Omental fat pad (tissue), 4 donors: Measurements from ENCODE around the gene BMPR1B. TPM values are rescaled to one million over a fixed set of nuclear protein-coding genes. Genes with fewer than 3 reads are reported as not detected.

Experiments
- ATAC-seq: fragments of 150-250 bp; one replicate; pipeline ENCODE4 v1.9.1; 2016; ENCODE audit warnings: mild to moderate bottlenecking, moderate library complexity; ENCODE audit not compliant: low FRiP score
- DNase-seq: peaks from one replicate; pipeline ENCODE4 v3.0.0-alpha.2; 2019; ENCODE audit warnings: low spot score
- total RNA-seq, 4 donors: library from RNA; depleted of rRNA; stranded (reverse); fragments of >200 nt; gene quantifications; one replicate each; pipeline ENCODE4 v1.1.0, GENCODE V29; 2016
- TF ChIP-seq, protein P1 (sequence below), 3 donors: fragments of 450-650 bp; IDR thresholded peaks; one replicate each; pipeline ENCODE4 v1.5.1; 2016 to 2017; ENCODE audit warnings: antibody characterized with exemption in 3 of 3, mild to moderate bottlenecking in 3 of 3, moderate library complexity in 2 of 3

Gene BMPR1B
- total RNA-seq, 4 donors from 2014 or later, result 0.19 to 1.9 (median 1.3) TPM

DNA sequence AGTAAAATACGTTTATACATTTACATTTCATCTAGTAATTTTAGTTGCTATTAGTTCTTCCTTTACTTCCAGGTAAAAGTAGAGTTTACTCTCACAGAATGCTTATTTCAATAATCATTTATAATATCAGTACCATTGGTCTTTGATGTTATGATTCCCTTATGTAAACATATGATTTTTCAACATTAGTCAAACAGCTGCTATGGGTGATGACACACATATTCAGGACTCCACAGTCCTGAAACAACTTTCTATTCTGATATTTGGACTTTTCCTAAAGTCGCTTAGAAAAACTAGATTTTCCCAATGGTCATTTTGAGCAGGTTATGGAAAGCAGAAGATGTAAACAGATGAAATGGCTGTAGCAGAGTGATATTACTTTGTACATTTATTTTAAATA is 421.2 kb downstream of the BMPR1B start:
- DNase-seq (no peak), ATAC-seq (no peak)
- TF ChIP-seq, protein P1, sequence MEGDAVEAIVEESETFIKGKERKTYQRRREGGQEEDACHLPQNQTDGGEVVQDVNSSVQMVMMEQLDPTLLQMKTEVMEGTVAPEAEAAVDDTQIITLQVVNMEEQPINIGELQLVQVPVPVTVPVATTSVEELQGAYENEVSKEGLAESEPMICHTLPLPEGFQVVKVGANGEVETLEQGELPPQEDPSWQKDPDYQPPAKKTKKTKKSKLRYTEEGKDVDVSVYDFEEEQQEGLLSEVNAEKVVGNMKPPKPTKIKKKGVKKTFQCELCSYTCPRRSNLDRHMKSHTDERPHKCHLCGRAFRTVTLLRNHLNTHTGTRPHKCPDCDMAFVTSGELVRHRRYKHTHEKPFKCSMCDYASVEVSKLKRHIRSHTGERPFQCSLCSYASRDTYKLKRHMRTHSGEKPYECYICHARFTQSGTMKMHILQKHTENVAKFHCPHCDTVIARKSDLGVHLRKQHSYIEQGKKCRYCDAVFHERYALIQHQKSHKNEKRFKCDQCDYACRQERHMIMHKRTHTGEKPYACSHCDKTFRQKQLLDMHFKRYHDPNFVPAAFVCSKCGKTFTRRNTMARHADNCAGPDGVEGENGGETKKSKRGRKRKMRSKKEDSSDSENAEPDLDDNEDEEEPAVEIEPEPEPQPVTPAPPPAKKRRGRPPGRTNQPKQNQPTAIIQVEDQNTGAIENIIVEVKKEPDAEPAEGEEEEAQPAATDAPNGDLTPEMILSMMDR (IDR thresholded peaks at IDR 0.05), result no peak

DNA sequence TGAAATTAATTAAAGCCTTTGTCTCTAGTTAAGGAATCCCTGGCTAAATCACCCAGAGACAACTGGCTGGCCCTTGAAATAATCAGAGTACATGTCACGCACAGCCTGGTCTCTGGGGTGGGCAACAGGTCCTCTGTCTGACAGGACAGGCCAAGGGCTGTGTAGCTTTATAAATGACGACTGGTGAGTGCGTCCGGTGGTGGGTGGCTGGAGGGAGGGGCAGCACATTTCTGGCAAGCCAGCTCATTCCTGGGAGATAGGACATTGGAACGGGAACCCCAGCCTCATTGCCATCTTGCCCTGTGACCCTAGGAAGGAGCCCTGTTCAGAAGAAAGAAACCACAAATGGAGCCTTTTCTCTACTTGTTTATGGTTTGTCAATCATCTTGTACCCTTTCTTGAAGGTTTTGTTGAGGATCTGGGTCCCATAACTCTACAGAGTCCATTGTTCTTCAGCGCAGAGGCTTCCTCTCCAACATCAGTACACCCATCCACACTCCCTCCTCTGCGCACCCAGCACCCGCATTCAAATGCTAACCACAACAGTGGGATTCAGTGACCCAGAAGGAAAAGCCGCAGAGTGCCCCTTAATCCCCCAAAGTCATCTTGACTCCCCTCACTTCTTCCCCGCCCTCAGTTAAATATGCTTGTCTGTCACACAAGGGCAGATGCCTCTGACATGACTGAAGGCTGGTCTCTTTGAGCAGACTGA is 422.9 kb downstream of the BMPR1B start:
- ATAC-seq, result no peak
- no peak for DNase-seq
- TF ChIP-seq, protein P1 (IDR thresholded peaks at IDR 0.05), result no peak

DNA sequence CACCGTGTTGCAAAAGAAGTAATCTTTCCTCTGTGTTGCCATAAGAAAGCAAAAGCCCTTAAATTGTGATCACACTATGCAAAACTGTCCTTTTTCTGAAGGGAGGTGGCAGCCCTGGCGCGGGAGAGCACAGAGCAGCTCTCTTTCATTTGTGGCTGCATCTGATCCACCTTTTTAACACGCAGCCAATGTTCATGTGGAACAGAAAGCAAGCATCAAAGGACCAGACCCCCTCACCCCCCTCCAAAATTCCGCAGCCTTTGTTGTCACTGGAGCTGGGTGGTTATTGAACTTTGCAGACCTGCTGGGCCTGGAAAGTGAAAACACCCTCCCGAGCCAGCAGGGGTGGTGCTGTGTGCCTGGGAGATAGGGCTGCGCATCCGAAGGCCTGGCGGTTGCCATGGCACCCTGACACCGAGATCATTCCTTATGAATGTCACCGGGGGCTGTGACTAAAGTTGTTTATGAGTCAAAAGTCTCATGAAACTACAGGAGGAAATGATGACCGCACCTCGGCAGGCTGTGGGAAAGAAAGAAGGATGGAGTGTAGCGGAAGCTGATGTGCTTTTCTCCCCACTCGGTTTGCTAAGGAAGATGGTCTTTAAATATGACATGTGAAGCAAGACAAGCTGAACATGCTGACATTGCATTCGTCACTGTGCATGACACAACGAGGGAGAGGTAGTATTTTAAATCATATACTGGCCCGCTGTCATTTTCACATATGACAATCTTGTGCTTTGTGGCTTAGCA is 423.7 kb downstream of the BMPR1B start:
- ATAC-seq, result no peak
- TF ChIP-seq, protein P1 (IDR thresholded peaks at IDR 0.05), result no peak
- no peak for DNase-seq

DNA sequence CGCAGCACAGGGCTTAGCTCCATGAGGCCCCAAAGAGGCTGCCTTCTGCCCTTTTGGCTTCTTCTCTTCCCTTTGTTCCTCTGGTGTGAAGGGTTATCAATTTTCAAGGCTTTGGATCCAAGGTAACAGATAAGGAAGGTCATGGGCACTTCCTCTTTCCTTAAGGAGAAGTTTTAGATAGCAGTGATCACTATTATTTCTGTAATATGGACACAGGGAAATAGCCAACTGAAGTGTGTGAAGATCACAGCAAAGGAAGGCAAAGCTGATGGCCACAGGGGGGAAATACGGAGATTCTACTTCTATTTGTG is 424.2 kb downstream of the BMPR1B start:
- TF ChIP-seq, protein P1 (IDR thresholded peaks at IDR 0.05), result no peak
- DNase-seq (no peak), ATAC-seq (no peak)

GRCh38 chr4:95183656-95184408 is 426.1 kb downstream of the BMPR1B start:
- TF ChIP-seq, protein P1 (IDR thresholded peaks at IDR 0.05), result no peak
- ATAC-seq (no peak), DNase-seq (no peak)

GRCh38 chr4:95186666-95187065 is 428.9 kb downstream of the BMPR1B start:
- DNase-seq (no peak), ATAC-seq (no peak)
- TF ChIP-seq, protein P1 (IDR thresholded peaks at IDR 0.05), result no peak
